NCI-H69 (cell line): ENCODE measurements around the gene ADGRB2.
A peak's percentile ranks its signal among the peaks of the same experiment; 100 is the strongest.

Experiments used
- DNase-seq: peaks from one replicate; lab custom pipeline; 2025; lab: John Stamatoyannopoulos, UW

The ADGRB2 gene

DNA sequence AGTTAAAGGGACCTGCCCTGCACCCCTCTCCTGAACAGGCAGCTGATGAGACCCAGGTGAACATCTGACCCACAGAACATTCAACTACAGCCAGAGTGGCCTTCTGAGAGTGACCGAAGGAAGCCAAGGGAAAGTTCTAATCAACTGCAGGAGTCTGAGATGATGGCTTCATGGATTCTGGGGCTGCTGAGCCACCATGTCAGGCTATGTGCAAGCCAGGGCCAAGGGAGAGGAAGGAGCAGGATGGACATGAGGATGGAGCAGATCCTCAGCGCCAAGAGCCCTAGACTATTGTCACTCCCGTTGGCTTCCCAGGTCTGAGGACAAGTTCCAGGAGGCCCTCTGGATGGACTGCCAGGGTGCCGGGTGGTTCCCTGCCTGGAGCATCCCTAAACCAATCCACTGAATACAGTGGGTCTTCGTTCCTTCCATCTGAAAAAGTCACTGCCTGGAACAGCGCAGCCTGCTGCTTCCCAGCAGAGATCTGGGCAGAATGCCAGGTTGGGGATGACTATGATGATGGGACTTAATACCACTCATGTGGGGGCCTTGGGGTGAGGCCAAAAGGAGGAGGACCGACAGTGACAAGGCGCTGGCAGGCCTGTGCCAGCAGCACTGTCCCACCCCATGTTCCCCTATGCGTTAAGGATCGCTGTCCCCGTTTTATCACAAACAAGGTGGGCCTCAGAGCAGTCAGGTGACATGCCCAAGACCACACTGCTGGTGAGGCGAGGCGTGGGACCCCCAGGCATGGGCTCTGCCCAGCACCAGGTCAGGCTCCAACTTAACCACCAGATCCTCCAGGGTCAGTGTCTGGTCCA lies 31.9 kb upstream of the ADGRB2 start:
- DNase-seq = peak; percentile 84

DNA sequence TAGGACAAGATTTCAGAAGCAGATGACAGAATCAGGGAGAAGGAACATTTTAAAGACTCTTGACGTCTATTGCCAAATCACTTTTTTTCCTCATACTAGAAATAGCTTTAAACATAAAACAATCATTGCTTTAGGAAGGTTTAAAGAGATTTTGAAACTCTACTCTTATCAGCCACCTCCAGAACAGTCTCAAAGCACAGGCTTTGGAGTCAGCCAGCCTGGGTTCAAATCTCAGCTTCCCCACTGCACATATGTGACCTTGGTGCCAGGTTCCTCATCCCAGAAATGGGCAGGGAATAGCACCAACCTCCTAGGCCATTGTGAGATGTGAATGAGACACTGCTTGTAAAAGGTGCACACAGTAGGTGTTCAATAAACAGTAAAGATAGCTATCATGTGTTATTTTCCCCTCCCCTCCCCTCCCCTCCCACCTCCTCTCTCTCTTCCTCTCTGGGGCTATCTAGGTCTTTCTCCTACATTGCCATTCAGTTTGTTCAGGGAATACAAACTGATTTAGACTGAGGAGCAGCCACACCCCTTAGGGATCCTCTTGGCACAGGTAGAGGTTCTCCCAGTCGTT lies 31.0 kb upstream of the ADGRB2 start:
- DNase-seq = no peak

DNA sequence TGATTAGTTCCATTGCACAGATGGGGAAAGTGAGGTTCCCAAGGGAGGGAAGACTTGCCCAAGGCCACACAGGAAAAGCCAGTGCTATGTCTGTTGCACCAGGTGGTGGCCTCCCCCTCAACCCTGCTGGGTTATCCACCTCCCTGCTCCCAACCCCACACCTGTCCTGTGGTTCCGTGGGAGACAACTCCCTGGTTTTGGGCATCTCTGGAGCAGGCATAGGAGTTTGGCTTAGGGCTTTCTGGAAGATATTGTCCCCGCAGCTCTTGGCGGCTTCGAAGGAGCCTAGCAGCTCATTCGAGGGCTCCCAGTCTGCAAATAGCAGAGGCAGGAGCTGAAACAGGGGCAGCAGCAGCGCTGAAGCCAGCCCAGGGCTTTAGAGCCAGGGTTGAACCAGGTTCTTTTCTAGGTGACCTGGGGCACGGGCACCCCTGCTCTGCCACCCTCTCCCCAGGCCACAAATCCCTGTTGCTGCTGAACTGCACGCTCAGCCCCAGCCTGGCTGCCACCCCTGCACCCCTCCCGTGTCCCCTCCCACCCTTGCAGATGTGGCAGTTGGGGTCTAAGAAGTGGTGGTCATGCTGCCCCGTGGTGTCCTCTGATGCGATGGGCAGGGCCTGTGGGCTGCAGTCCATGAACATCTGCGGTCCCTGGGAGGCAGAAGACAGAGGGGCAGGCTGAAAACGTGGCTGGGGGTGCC lies 29.6 kb upstream of the ADGRB2 start:
- peak; percentile 7 for DNase-seq

DNA sequence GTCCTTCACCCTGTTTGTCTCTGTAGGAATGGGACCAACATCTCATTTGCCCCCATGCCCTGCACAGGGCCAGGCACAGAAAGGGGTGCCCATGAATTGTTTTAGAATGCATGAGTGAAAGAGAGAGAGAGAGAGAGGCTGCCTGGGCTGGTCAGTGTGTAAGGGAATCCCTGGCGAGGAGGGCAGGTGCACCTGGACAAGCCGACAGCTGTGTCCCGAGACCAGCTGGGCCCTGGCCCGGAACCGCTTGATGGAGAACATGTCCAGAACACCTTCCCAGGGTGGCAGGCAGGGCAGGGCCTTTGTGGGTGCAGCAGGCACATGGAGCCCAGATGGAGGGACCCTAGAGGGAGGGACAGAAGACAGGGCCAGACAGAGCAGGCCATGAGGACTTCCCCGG lies 28.9 kb upstream of the ADGRB2 start:
- DNase-seq = no peak

DNA sequence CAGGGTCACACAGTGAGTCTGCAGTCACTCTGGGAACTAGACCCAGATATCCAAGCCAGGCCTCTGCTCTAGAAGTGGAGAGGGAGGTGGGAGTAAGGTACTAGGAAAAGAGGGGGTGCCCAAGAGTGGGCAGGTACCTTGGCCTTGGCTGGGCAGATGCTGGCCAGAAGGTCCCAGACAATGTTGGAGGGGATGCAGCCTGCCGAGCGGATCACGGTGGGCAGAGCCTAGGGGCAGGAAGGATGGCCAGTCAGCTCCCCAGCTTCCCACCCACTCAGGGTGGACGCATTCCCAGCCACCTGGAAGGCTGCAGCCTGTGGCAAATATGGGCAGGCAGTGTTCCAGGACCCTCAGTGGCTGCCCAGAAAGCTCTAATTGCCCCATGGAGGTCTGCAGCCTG lies 28.4 kb upstream of the ADGRB2 start:
- no peak for DNase-seq

DNA sequence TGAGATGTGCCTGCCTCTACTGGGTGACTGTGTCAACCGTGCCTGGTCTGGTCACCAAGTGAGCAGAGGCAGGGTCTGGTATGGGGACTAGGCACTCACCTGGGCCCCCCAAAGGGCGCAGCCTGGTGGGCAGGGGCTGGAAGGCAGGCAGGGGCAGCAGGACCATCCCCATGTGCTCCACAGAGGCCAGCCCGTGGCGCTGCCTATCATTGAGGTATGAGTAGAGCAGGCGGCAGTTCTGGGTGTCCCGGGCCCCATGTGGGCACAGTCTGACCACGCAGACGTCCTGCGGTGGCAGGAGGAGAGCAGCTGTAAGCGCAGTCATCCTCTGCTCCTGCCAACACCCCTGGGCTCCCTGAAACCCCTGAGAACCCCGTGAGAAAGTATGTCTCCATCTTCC lies 28.0 kb upstream of the ADGRB2 start:
- DNase-seq = no peak

DNA sequence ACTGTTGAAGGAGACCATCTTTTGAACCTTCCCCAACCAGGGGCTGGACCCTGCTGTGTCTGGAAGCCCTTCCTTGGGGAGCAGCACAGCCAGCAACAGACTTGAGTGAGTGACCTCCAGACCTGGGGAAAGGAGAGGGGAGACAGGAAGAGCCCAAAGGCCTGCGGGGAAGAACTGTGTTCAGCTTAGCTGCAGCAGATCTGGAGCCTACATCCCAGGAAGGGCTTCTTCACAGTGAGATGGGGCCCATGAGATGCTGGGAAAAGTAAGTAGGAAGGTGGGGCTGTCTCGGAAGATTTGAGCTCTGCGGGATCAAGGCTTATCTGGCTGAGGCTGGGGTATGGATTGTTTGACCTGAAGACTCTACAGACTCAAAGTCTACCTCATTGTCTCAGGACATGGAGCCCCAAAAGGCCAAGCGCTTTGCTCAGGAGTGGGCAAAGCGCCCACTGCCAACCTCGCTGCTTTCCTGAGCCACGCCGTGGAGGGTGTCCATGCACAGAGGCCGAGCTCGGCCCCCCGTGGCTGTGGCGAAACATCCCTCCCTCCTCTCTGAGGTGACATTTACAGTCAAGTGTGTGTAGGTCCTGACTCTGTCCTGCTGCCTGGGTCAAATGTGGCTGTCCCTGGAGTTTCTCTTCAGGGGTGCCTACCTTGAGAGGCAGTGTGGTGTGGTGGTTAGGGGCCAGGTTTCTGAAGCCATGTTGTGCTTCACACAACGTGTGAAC lies 27.2 kb upstream of the ADGRB2 start:
- DNase-seq = no peak

DNA sequence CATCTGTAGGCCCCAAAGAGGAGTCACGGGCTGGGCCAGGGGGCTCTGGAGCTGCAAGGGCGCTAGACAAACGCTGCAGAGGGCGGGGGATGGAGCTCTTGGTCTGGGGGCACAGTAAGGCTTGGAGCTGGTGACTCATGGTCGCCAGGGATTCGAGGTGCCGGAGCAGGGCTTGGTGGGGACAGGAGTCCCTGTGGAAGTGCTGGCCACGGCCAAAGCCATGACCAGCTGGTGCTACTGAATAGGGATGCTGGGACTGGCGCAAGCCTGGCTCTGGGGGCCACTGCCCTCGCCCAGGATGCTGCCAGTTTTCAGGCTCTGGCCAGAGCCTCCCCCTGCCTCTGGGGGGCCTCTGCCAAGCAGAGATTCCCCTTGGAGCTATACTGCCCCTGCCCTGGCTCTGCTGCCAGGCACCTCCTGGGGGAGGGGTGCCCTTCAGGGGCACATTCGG lies 26.5 kb upstream of the ADGRB2 start:
- no peak for DNase-seq

DNA sequence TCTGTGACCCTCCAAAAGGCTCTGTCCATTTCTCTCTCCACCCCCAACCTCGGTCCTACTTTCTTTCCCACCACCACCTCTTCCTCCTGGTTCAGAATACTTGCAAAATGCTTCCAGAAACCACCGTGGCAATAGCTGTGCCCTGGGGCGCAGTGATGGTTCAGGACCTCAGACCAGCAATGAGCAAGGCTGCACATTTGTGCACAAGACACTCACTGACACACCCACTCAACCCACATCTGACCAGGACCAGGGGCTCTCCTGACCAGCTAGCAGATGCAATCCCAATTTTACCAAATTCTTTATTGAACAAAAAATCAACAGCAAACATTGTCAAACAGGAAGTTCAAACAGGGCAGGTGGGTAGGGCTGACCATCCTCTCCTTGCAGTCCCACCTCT lies 26.0 kb upstream of the ADGRB2 start:
- no peak for DNase-seq

DNA sequence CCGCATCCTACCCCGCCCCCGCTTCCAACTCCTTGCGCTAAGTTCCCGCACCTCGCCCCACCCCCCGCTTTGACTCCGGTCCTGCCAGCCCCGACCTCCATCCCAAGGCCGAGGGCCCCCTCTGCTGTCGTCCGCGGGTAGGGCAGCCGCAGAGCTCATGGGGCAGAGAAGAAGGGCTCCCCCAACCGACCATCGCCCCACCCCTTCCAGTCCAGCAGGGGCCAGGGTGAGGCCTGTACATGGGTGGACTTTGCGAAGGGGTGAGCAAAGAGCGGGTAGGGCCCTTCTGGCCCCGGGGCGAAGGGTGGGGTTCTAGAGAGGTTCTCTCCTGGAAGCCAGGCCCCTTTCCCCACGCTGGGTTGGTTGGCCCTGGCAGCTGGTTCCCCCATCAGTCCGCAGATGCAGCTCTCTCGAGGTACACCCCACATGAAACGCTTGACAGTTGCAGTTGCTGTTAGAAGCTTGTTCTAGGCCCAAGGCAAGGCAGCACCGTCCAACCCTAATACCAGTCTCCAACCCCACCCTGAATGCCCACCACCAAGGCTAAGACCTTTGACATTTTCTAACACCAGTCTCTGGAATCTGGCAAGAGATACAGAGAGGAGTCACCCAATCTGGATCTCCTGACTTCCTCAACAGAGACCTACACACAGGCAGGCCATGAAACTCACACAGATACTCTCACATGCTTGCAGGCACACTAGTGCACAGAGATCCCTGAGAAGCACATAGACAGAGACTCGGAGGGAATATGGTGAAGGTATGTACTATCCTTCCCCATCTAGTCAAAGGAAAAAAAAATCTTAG lies 25.3 kb upstream of the ADGRB2 start:
- DNase-seq = peak; percentile 81

DNA sequence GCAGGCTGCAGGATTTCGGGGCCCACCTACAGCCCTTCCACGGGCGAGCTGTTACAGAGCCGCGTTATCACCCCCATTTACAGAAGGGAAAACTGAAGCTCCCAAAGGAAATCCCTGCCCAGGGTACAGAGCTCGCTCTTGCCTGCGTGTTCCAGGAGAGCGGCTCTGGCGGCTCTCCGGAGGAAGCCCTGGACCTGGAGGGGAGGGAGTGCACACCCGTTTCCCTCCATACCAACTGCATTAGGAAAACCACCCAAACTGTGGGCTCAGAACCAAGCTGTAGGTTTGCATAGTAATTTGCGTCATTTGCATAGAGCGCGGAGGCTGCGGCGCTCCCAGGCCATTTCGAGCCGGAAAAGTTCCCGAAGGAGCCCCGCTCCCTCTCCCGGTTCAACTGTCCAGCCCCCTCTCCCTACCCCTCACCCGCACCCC lies 24.7 kb upstream of the ADGRB2 start:
- DNase-seq = peak; percentile 60

DNA sequence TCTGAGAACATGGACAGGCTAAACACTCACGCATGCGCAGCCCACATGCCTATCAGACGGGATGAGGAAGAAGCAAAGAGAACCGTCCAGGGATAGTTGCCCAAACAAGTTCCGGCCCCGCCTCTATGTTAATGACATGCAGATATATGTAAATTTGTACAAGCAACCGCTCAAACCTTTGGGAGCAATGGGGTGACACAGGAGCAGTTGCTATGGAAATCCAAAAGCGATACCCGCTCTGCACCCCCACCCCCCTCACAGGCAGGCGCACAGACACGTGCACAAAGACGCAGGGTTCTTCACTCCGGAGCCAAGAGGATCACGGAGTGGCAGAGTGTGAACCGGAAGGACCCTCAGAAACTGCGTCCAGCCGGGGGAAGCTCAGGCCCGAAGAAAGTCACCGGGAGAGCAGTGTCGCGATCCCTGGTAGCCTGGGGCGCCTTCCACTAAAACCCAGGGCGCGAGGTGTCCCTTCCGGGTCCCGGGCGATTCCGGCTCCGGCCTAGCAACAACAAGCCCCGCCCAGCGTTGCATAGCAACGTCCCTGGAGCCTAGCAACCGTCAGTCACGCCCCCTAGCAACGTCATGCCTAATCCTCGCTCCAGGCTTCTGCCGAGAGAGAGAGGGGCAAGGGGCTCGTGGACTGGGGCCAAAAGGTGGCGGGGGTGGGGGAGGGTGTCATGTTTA lies 24.1 kb upstream of the ADGRB2 start:
- DNase-seq = peak; percentile 77

DNA sequence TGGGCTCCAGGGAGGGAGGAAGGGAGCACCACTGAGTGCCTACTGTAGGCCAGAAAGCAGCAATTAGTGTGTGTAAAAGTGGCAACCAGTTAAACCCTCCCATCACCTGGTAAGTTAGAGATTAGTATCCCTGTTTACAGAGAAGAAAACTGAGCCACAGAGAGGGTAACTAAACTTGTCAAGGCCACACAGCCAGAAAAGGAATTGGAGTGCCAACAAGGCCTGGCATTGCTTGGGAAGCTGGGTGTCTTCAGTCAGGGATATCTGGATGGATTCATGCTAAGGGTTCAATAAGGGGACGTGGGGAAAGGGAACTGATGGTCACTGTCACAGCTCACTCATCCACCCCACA lies 23.6 kb upstream of the ADGRB2 start:
- DNase-seq = no peak

DNA sequence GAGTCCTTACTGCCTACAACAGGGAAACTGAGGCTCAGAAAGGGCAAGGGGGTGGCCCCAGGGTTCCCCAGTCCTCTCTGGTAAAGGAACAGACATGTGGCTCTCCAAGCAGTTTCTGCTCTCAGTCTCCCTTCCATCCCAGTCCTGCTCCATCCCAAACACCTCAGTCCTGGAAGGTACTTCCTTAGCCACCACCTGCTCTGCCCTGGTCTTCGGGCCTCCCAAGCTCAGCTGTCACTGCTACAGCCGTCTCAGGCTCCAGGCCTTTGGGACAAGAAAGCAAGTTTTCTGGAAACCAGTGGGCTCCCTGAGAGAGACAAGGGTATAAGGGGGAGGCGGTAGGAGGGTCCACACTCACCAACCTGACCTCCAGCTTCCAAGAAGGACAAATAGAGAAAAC lies 23.1 kb upstream of the ADGRB2 start:
- no peak for DNase-seq

DNA sequence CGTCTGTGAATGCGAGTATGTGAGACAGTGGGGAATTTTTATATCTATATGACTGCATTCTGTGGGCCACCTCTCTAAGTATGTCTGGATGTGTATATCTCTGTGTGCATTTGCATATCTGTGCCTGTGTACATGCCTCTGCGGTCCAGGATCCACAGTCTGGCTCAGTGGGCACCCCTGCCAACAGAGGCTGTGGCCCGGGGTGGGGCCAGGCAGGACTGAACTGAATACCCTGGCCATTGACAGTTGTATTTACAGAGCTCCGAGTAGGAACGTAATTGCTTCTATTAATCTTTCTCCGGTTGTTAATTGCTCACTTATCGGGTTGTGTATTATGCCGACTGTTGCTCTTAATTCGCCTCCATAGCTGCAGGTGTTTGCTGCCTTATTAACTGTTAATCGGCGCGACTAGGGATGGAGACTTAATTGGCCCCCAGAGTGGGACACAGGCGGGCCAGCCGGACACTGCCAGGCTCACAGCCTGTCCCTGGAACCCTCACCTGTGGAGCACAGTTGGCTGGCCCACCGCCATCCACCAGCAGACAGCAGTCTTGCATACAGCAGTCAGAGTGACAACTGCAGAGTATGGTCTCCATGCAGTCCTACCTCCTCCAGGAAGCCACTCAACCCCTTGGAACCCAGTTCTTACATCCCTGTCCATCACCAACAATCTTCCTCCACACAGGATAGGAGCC lies 22.4 kb upstream of the ADGRB2 start:
- DNase-seq = peak; percentile 76

DNA sequence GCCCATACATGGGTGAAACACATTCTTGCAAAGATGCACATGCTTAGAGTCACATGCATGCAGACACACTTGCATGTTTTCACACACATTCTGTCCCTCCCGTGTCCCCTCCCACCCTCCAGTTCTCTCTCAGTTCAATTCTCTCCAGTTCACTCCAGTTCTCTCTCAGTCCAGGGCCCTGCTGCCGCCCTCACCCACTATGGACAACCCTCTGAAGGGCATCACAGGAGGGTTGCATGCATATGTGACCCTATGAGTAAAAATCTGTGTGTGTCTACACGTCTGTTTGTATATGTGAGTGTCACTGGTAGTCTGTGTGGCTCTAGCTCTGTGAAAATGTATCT lies 21.8 kb upstream of the ADGRB2 start:
- DNase-seq = peak; percentile 18

DNA sequence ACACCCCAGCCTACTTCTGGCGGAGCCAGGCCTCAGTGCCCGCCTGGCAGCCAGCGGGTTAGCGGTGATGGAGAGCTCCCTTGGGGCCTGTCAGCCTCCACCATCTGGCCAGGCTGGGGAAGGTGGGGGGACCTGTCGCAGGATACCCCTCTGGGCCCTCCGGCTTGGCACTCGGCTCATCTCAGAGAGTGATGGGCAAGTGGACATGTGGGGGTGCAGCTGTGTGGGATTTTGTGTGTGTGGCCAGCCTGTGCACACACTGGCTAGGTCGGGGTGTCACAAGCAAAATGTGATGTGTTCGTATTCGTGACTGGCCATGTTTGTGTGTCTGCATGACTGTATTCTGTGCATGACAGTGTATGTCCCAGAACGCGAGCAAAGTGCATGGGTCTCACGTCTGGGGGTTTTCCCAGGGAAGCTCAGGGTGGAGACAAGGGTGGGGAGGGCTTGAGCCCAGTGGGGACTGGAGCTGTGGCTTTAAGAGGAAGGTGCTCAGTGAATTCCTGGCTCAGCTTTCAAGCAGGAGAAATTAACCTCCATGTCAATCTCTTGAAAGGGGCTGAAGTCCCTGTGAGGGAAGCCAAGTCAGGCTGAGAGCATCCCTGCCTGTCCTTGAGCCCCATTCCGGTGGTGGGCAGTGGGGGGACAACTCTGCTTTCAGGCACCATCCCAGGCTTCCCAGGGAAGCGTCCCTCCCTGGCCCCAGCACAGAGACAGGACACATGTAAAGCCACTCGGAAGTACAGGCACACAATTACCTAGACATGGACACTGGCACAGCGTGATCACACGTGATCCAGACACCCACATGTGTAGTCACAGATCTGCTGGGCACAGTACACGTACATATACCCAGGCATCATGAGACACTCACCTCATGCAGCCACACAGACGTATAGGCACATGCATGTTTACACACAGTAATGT lies 21.1 kb upstream of the ADGRB2 start:
- peak; percentile 79 for DNase-seq

DNA sequence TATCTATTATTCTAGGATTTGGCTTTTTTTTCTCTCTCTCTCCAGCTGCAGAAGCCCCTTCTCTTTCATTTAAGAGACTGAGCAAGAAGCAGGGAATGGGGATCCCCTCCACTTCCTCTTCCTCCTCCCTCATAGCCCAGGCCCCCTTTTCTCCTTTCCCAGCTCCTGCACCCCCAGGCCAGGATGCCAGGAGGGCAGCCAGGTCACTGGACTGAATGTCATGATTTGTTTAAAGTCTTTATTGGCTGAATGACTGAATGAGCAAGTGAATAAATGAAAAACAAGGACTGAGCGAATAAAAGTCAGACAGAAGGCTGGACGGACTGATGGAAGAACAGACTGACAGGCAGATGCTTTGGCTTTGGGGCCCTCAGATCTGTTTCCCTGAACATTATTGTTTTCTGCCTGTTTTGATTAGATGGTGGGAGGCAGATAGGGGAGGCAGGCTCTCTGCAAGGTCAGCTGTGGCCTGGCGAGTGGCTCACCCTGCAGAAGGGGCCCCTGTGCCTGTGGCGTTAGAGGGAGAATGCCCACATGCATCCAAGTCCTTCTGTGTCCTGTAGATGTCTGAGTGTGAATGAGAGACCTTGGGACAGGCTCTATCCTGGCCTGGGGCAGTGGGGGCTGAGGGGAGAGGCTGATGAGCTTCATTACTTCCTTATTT lies 20.3 kb upstream of the ADGRB2 start:
- no peak for DNase-seq

DNA sequence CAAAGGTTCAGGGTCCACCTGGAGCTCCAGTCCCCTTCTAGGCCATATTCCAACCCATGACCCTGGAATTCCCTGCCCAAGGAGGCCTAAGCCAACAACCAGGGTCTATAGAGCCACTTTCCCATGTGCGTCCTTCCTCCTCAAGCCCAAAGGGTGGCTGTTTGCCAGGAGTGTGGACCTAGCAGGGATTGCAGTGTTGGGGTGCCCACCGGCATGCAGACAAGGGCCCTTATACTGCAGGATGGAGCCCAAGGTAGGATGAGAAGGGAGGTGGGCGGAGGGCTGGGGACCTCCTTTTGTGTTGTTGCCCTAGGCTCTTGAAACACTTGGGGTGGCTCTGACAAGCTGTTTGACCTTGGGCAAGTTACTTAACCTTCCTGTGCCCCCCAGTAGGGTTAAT lies 19.7 kb upstream of the ADGRB2 start:
- DNase-seq = no peak
